IMR-90 (cell line): Measurements from ENCODE around the gene RAP1A. TPM values are rescaled to one million over a fixed set of nuclear protein-coding genes. Genes with fewer than 3 reads are reported as not detected.

Source experiments
- ATAC-seq: fragments of 200-7000 bp; cut with Tn5 transposase; 2 replicates; pipeline ENCODE4 v1.9.1; 2020; ENCODE audit warnings: low read depth, mild to moderate bottlenecking, moderate library complexity
- BruUV-seq: library from RNA; stranded (reverse); fragments of 400-500 nt; replicated peaks from 2 replicates; lab custom pipeline; 2021; lab: Mats Ljungman, UMichigan
- CTCF ChIA-PET: fragments of 300-600 bp; formaldehyde crosslinking; extraction: SDS; loops from one replicate; lab custom pipeline; 2021; ENCODE audit warnings: antibody characterized with exemption; lab: Yijun Ruan, JAX
- POLR2A ChIA-PET: fragments of 300-600 bp; sonication (Branson Sonifier 250); formaldehyde crosslinking; loops from one replicate; lab custom pipeline; 2022; ENCODE audit warnings: antibody characterized with exemption; ENCODE audit not compliant: unreplicated experiment; lab: Charles Lee
- DNase-seq: peaks from one replicate; pipeline ENCODE4 v3.0.0; 2013
- H2AFZ ChIP-seq: replicated peaks from 2 replicates; pipeline ENCODE3; 2013; ENCODE audit warnings: low read length, mild to moderate bottlenecking; ENCODE audit not compliant: poor library complexity
- H2AK5ac ChIP-seq: 2 replicates; pipeline ENCODE4 v1.6.1; 2013; ENCODE audit warnings: low read depth, low read length, inconsistent platforms
- H2AK9ac ChIP-seq: replicated peaks from 2 replicates; pipeline ENCODE3; 2013; ENCODE audit warnings: mild to moderate bottlenecking, low read depth, low read length, moderate library complexity; ENCODE audit not compliant: poor library complexity
- H2BK120ac ChIP-seq: 2 replicates; pipeline ENCODE4 v1.6.1; 2013; ENCODE audit warnings: low read depth, low read length, inconsistent platforms
- H2BK15ac ChIP-seq: 3 replicates; pipeline ENCODE4 v1.6.1; 2013; ENCODE audit warnings: low read depth, low read length, inconsistent platforms
- H2BK20ac ChIP-seq: 2 replicates; pipeline ENCODE4 v1.6.1; 2013; ENCODE audit warnings: low read depth, mild to moderate bottlenecking, inconsistent platforms, low read length, moderate library complexity
- H2BK5ac ChIP-seq: 2 replicates; pipeline ENCODE4 v1.6.1; 2013; ENCODE audit warnings: mild to moderate bottlenecking, low read depth, low read length, inconsistent platforms; ENCODE audit not compliant: poor library complexity, severe bottlenecking
- H3K14ac ChIP-seq: replicated peaks from 2 replicates; pipeline ENCODE4 v1.6.1; 2013; ENCODE audit warnings: low read depth, low read length, inconsistent platforms
- H3K18ac ChIP-seq: 2 replicates; pipeline ENCODE4 v1.6.1; 2013; ENCODE audit warnings: low read depth, low read length, control low read depth
- H3K23ac ChIP-seq: 2 replicates; pipeline ENCODE4 v1.6.1; 2013; ENCODE audit warnings: low read depth, low read length, inconsistent platforms
- H3K27ac ChIP-seq: 2 replicates; pipeline ENCODE4 v1.5.1; 2013; ENCODE audit warnings: mild to moderate bottlenecking, control low read depth, low read length; ENCODE audit not compliant: insufficient read depth
- H3K27me3 ChIP-seq: 2 replicates; pipeline ENCODE4 v1.6.1; 2013; ENCODE audit warnings: low read length; ENCODE audit not compliant: control insufficient read depth, insufficient read depth
- H3K36me3 ChIP-seq: 2 replicates; pipeline ENCODE4 v1.6.1; 2013; ENCODE audit warnings: low read length, mixed read lengths; ENCODE audit not compliant: control insufficient read depth, insufficient read depth
- H3K4ac ChIP-seq: 2 replicates; pipeline ENCODE4 v1.6.1; 2013; ENCODE audit warnings: low read depth, low read length, inconsistent platforms
- H3K4me1 ChIP-seq: 2 replicates; pipeline ENCODE4 v1.6.1; 2013; ENCODE audit warnings: low read length, mixed read lengths; ENCODE audit not compliant: control insufficient read depth, insufficient read depth
- H3K4me2 ChIP-seq: 2 replicates; pipeline ENCODE4 v1.6.1; 2013; ENCODE audit warnings: low read depth, mild to moderate bottlenecking, control low read depth, low read length, moderate library complexity
- H3K4me3 ChIP-seq: 2 replicates; pipeline ENCODE4 v1.5.1; 2013; ENCODE audit warnings: low read depth, mild to moderate bottlenecking, control low read depth, low read length, moderate library complexity; ENCODE audit not compliant: insufficient read depth
- H3K56ac ChIP-seq: 2 replicates; pipeline ENCODE4 v1.6.1; 2013; ENCODE audit warnings: low read length, inconsistent platforms; ENCODE audit not compliant: insufficient read depth; ENCODE audit errors: extremely low read depth
- H3K79me1 ChIP-seq, 2 experiments: 2 replicates each; pipeline ENCODE4 v1.6.1; 2013; ENCODE audit warnings: low read length in 2 of 2, inconsistent platforms in 1 of 2, low read depth in 1 of 2
- H3K9ac ChIP-seq: 2 replicates; pipeline ENCODE4 v1.6.1; 2013; ENCODE audit warnings: low read depth, low read length, control low read depth
- H3K9me1 ChIP-seq: 2 replicates; pipeline ENCODE4 v1.6.1; 2013; ENCODE audit warnings: low read length, inconsistent platforms; ENCODE audit not compliant: insufficient read depth
- H3K9me3 ChIP-seq: 2 replicates; pipeline ENCODE4 v1.6.1; 2013; ENCODE audit warnings: low read length; ENCODE audit not compliant: control insufficient read depth, insufficient read depth
- H4K20me1 ChIP-seq: 2 replicates; pipeline ENCODE4 v1.6.1; 2013; ENCODE audit warnings: low read length, inconsistent platforms; ENCODE audit not compliant: insufficient read depth
- H4K5ac ChIP-seq: 2 replicates; pipeline ENCODE4 v1.6.1; 2013; ENCODE audit warnings: mild to moderate bottlenecking, low read depth, low read length, control low read depth
- H4K8ac ChIP-seq, 2 experiments: 2 replicates each; pipeline ENCODE4 v1.6.1; 2013; ENCODE audit warnings: low read depth in 2 of 2, low read length in 2 of 2, control low read depth in 1 of 2, inconsistent platforms in 1 of 2
- H4K91ac ChIP-seq: 2 replicates; pipeline ENCODE4 v1.6.1; 2013; ENCODE audit warnings: low read depth, low read length, inconsistent platforms; ENCODE audit not compliant: insufficient read depth
- BHLHE40 ChIP-seq: fragments of 150-350 bp; IDR thresholded peaks from 2 replicates; pipeline ENCODE4 v1.6.1; 2016; ENCODE audit warnings: mild to moderate bottlenecking, low read depth, low read length
- RFX5 ChIP-seq: IDR thresholded peaks from 2 replicates; pipeline ENCODE4 v1.8.0; 2012; ENCODE audit warnings: low read depth, mild to moderate bottlenecking, low read length, moderate library complexity
- WGBS, 2 experiments: methylation state at CpG; one replicate each; pipeline versions ENCODE4 v1.1.5 to v1.1.7; 2013; ENCODE audit warnings: missing lambda C conversion rate in 2 of 2; ENCODE audit not compliant: insufficient read length in 1 of 2; ENCODE audit errors: extremely low coverage in 2 of 2; 5-methylcytosine and 5-hydroxymethylcytosine counted together
- dilution Hi-C: fragments of 300-500 bp; cut with HindIII; formaldehyde crosslinking; loops from one replicate; pipeline ENCODE4 v1.14.3; 2018; ENCODE audit warnings: low sequenced_read_pairs; ENCODE audit not compliant: unreplicated experiment
- in situ Hi-C: fragments of 300-500 bp; cut with MboI; formaldehyde crosslinking; loops from 3 replicates; pipeline ENCODE4 v1.14.3; 2019; ENCODE audit warnings: low sequenced_read_pairs, inconsistent platforms, mixed read lengths
- intact Hi-C: fragments of 100-400 bp; cut with micrococcal nuclease; formaldehyde crosslinking; loops from 2 replicates; pipeline ENCODE4 v1.10.0; 2022
- polyA plus RNA-seq, 3 experiments: library from polyadenylated mRNA; depleted of rRNA; stranded (reverse); fragments of >200 nt; gene quantifications; 2 replicates each; pipeline ENCODE4 v1.2.3, GENCODE V29; 2012; ENCODE audit warnings: low replicate concordance in 1 of 3
- total RNA-seq: library from RNA; depleted of rRNA; stranded (reverse); fragments of >200 nt; gene quantifications from 2 replicates; pipeline ENCODE4 v1.2.3, GENCODE V29; 2012

RAP1A gene
- total and polyA plus RNA-seq, 2 of the 4 experiments (the other 2 are of a cell fraction) = 18.1 to 43.6 TPM

DNA sequence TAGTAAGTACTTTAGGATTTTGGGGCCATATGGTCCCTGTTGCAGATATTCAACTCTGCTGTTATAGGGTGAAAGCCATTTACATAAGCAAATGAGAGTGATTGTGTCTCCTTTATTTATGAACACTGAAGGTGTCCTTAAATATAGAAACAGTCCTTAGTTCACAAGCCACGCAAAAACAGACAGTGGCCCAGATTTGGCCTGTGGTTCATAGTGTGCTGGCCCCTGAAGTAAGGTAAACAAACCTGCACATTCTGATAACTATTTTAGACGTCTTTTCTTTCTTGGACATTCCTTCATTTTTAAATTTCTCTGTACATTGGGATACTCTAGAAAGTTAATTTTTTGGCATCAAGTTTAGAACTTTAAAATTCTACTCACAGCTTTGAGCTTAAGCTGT, 23.5 kb downstream of the RAP1A start:
- Histone ChIP-seq H3K9me3 (no peaks in the 10 kb centered on the region), H3K23ac (no peak overlapping the region), H2BK15ac (no peak overlapping the region), H3K4ac (no peak overlapping the region), H3K4me1 (peaks cover 3% of the 10 kb centered on the region), H3K56ac (no peak overlapping the region), H4K91ac (no peak overlapping the region), H3K18ac (no peak overlapping the region), H4K20me1 (peaks cover 51% of the 10 kb centered on the region; the same call in 1 of the 2 replicates), H3K4me2 (no peak overlapping the region), H3K27me3 (no peaks in the 10 kb centered on the region), H3K9me1 (peaks cover 11% of the 10 kb centered on the region; the same call in 1 of the 2 replicates), H3K14ac (no peak overlapping the region), H2AK5ac (no peak overlapping the region), H2AK9ac (no peak overlapping the region), H2BK120ac (no peak overlapping the region), H3K27ac (no peak overlapping the region), H2BK5ac (no peak overlapping the region), H3K4me3 (no peak overlapping the region), H4K5ac (no peak overlapping the region), H3K36me3 (peaks cover under 1% of the 10 kb centered on the region; the same call in 1 of the 2 replicates), H3K9ac (no peak overlapping the region), H2BK20ac (no peak overlapping the region), H4K8ac (no peak overlapping the region), H3K79me1 (peaks cover 22 to 72% of the 10 kb centered on the region in 2 experiments), H2AFZ (no peak overlapping the region)
- ChIA-PET POLR2A (interaction anchor here (0.7 kb wide), 1 partner anchor 13 kb away, joined by 3 read pairs; no protein-coding TSS in a partner anchor), CTCF (no interaction called here)
- no TSS peak for BruUV-seq
- no CpG with 5 or more reads among the region's 2 CpGs for WGBS, 2 experiments
- in situ Hi-C loops = no loop called here
- dilution Hi-C loops = no loop called here
- no peak for DNase-seq
- ATAC-seq = no peak
- no peak for TF ChIP-seq RFX5
- TF ChIP-seq BHLHE40 = no peak
- intact Hi-C loops = no loop called here
